HepG2 (cell line): ENCODE results near the gene POU2F1.

ENCODE experiments used
- FOXM1 ChIP-seq: sonication (generic); formaldehyde crosslinking; IDR thresholded peaks from 2 replicates; pipeline ENCODE4 v1.5.0; 2020; ENCODE audit warnings: missing genetic modification reagents
- KDM5B ChIP-seq: sonication (generic); formaldehyde crosslinking; IDR thresholded peaks from 2 replicates; pipeline ENCODE4 v1.4.0; 2020; ENCODE audit warnings: missing genetic modification reagents, mild to moderate bottlenecking, borderline replicate concordance
- NR3C1 ChIP-seq: sonication (generic); formaldehyde crosslinking; IDR thresholded peaks from 2 replicates; pipeline ENCODE4 v1.4.0; 2020; ENCODE audit warnings: missing genetic modification reagents
- REL ChIP-seq: sonication (generic); formaldehyde crosslinking; conservative IDR thresholded peaks from 2 replicates; pipeline ENCODE4 v1.8.0; 2022; ENCODE audit warnings: mild to moderate bottlenecking, missing genetic modification reagents, moderate library complexity
- RFX5 ChIP-seq: IDR thresholded peaks from 2 replicates; pipeline ENCODE4 v1.6.1; 2011; ENCODE audit warnings: low read depth, low read length, improper control_type of control experiment
- TF ChIP-seq, protein P1 (sequence below): sonication (generic); formaldehyde crosslinking; IDR thresholded peaks from 2 replicates; pipeline ENCODE4 v1.4.0; 2020; ENCODE audit warnings: missing genetic modification reagents
- TF ChIP-seq, protein P2 (sequence below): sonication (generic); formaldehyde crosslinking; IDR thresholded peaks from 2 replicates; pipeline ENCODE4 v1.4.0; 2020; ENCODE audit warnings: mild to moderate bottlenecking, missing genetic modification reagents
- TF ChIP-seq, protein P3 (sequence below), 2 experiments: fragments of 450-650 bp in 1 of 2; sonication (generic) in 1 of 2; formaldehyde crosslinking; IDR thresholded peaks; 2 replicates each; pipeline versions ENCODE4 v1.5.0 to v1.8.0; 2020 to 2022; ENCODE audit warnings: mild to moderate bottlenecking in 1 of 2, missing genetic modification reagents in 1 of 2

DNA sequence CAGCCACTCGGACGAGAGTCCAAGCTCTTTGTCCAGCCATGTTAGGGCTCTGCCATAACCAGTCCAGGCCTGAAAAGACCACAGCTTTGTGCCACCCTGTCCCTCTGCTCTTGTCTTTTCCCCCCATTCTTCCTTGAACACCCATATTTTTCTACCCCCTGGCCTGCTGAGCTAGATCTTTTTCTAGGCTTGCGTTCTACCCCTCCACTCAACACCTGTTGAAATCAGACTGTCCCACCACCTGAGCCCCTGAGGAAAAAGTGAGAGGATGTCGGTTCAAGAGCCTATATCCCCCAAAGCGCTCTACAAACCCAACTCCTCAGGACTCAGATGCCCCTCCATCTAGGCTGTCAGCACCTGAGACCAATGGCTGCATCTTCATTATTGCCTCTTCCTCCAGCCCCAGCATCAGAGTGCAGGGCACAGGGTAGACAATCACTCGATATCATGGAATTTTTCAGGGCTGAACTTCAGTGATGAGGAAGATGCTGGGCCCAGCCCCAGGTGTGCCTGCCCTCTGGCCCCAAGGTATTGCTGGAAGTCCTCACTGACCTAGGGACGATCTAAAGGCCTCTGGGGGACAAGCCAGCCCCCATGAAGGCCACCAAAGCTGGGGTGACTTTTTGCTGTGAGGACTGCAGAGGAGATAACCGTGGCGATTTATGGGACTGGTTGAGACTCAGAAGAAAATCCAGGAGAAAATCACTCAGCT lies 222.3 kb downstream of the POU2F1 start:
- TF ChIP-seq NR3C1 (CRISPR knock-in tag) (no peak), RFX5 (no peak), REL (CRISPR knock-in tag) (no peak), FOXM1 (CRISPR knock-in tag) (no peak), KDM5B (CRISPR knock-in tag) (no peak)
- TF ChIP-seq, protein P1, sequence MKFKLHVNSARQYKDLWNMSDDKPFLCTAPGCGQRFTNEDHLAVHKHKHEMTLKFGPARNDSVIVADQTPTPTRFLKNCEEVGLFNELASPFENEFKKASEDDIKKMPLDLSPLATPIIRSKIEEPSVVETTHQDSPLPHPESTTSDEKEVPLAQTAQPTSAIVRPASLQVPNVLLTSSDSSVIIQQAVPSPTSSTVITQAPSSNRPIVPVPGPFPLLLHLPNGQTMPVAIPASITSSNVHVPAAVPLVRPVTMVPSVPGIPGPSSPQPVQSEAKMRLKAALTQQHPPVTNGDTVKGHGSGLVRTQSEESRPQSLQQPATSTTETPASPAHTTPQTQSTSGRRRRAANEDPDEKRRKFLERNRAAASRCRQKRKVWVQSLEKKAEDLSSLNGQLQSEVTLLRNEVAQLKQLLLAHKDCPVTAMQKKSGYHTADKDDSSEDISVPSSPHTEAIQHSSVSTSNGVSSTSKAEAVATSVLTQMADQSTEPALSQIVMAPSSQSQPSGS (CRISPR knock-in tag) = no peak
- TF ChIP-seq, protein P2, sequence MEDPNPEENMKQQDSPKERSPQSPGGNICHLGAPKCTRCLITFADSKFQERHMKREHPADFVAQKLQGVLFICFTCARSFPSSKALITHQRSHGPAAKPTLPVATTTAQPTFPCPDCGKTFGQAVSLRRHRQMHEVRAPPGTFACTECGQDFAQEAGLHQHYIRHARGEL (CRISPR knock-in tag) = no peak
- TF ChIP-seq, protein P3, sequence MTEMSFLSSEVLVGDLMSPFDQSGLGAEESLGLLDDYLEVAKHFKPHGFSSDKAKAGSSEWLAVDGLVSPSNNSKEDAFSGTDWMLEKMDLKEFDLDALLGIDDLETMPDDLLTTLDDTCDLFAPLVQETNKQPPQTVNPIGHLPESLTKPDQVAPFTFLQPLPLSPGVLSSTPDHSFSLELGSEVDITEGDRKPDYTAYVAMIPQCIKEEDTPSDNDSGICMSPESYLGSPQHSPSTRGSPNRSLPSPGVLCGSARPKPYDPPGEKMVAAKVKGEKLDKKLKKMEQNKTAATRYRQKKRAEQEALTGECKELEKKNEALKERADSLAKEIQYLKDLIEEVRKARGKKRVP (CRISPR knock-in tag; IDR thresholded peaks at IDR 0.05) = no peak
